GM06990 (cell line): ENCODE results near the gene KLHL6.

Source experiments
- DNase-seq: peaks from one replicate; pipeline ENCODE4 v3.0.0-alpha.2; 2011; ENCODE audit not compliant: insufficient read length; ENCODE audit errors: extremely low read depth
- H3K27me3 ChIP-seq: replicated peaks from 2 replicates; pipeline ENCODE4 v1.6.0; 2011; ENCODE audit warnings: low read length; ENCODE audit not compliant: control insufficient read depth, insufficient read depth
- H3K36me3 ChIP-seq: 2 replicates; pipeline ENCODE4 v1.5.1; 2011; ENCODE audit warnings: low read length; ENCODE audit not compliant: control insufficient read depth, insufficient read depth
- H3K4me3 ChIP-seq: replicated peaks from 2 replicates; pipeline ENCODE4 v1.5.1; 2011; ENCODE audit warnings: low read depth, mild to moderate bottlenecking, control low read depth, low read length
- CTCF ChIP-seq: IDR thresholded peaks from 2 replicates; pipeline ENCODE4 v1.5.1; 2011; ENCODE audit warnings: low read length, control low read depth, mild to moderate bottlenecking, inconsistent platforms; ENCODE audit not compliant: insufficient read depth, poor library complexity, severe bottlenecking

KLHL6 gene

GRCh38 chr3:183460081-183461055, 95.1 kb downstream of the KLHL6 start:
- H3K36me3 ChIP-seq: no peaks in the 10 kb centered on the region
- TF ChIP-seq CTCF: no peak
- H3K4me3 ChIP-seq: no peak overlapping the region
- no peak for DNase-seq
- no peaks in the 10 kb centered on the region; the same call in 1 of the 2 replicates for H3K27me3 ChIP-seq

- H3K27me3 ChIP-seq: peaks cover 2% of the 10 kb centered on the region; the same call in 1 of the 2 replicates
- TF ChIP-seq CTCF: no peak
- no peaks in the 10 kb centered on the region; the same call in 1 of the 2 replicates for H3K36me3 ChIP-seq
- DNase-seq: no peak
- no peak overlapping the region for H3K4me3 ChIP-seq
These were observed 100.4 kb downstream of the KLHL6 start for GRCh38 chr3:183455089-183455488.

GRCh38 chr3:183454064-183454463, 101.4 kb downstream of the KLHL6 start:
- Histone ChIP-seq H3K4me3 (no peak overlapping the region), H3K36me3 (no peaks in the 10 kb centered on the region; the same call in 1 of the 2 replicates), H3K27me3 (peaks cover 2% of the 10 kb centered on the region; the same call in 1 of the 2 replicates)
- TF ChIP-seq CTCF: no peak
- no peak for DNase-seq

GRCh38 chr3:183449791-183450190, 105.7 kb downstream of the KLHL6 start:
- H3K36me3 ChIP-seq: no peaks in the 10 kb centered on the region
- DNase-seq: no peak
- H3K4me3 ChIP-seq: no peak overlapping the region
- TF ChIP-seq CTCF: no peak
- H3K27me3 ChIP-seq: peaks cover 2% of the 10 kb centered on the region; the same call in 1 of the 2 replicates

GRCh38 chr3:183449391-183449790, 106.1 kb downstream of the KLHL6 start:
- no peak for TF ChIP-seq CTCF
- no peak for DNase-seq
- Histone ChIP-seq H3K36me3 (no peaks in the 10 kb centered on the region), H3K27me3 (peaks cover 2% of the 10 kb centered on the region; the same call in 1 of the 2 replicates), H3K4me3 (no peak overlapping the region)
